Measurements from ENCODE around the gene PILRB. TPM values are rescaled to one million over a fixed set of nuclear protein-coding genes. Genes with fewer than 3 reads are reported as not detected.
A peak's percentile ranks its signal among the peaks of the same experiment; 100 is the strongest.

Gene PILRB
- total and polyA plus RNA-seq, 9 of the 15 experiments (the other 6 are each of a cell fraction or from before 2014, with no cell fraction given) = 6.2 to 94.6 (median 37.0) TPM

DNA sequence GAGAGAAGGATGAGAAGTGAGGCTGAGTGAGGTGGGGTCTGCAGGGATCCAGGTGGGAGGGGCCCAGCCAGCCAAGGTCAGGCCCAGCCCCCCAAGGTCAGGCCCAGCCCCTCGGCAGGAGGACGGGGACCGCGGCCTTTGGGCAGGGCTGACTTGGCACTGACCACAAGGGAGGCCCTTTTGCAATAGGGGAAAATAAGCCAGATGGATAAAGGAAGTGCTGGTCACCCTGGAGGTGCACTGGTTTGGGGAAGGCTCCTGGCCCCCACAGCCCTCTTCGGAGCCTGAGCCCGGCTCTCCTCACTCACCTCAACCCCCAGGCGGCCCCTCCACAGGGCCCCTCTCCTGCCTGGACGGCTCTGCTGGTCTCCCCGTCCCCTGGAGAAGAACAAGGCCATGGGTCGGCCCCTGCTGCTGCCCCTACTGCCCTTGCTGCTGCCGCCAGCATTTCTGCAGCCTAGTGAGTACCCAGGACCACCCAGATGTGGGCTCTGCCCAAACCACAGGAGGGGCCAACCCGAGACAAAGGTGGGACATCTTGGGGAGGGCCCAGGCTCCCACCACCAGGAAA lies 15.4 kb downstream of the PILRB start, which contains the start of gene PILRA (continued):
- TF ChIP-seq, protein P1, sequence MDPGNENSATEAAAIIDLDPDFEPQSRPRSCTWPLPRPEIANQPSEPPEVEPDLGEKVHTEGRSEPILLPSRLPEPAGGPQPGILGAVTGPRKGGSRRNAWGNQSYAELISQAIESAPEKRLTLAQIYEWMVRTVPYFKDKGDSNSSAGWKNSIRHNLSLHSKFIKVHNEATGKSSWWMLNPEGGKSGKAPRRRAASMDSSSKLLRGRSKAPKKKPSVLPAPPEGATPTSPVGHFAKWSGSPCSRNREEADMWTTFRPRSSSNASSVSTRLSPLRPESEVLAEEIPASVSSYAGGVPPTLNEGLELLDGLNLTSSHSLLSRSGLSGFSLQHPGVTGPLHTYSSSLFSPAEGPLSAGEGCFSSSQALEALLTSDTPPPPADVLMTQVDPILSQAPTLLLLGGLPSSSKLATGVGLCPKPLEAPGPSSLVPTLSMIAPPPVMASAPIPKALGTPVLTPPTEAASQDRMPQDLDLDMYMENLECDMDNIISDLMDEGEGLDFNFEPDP (CRISPR knock-in tag; IDR thresholded peaks at IDR 0.05) = no peak
- peak; percentile 37; the same call in 1 of the 2 replicates for TF ChIP-seq SPI1 (IDR thresholded peaks at IDR 0.05; ENCODE audit: borderline replicate concordance, low read depth, low read length)
- no peak for TF ChIP-seq ESRRB (CRISPR knock-in tag; IDR thresholded peaks at IDR 0.05; ENCODE audit: borderline replicate concordance)
- TF ChIP-seq, protein P2, sequence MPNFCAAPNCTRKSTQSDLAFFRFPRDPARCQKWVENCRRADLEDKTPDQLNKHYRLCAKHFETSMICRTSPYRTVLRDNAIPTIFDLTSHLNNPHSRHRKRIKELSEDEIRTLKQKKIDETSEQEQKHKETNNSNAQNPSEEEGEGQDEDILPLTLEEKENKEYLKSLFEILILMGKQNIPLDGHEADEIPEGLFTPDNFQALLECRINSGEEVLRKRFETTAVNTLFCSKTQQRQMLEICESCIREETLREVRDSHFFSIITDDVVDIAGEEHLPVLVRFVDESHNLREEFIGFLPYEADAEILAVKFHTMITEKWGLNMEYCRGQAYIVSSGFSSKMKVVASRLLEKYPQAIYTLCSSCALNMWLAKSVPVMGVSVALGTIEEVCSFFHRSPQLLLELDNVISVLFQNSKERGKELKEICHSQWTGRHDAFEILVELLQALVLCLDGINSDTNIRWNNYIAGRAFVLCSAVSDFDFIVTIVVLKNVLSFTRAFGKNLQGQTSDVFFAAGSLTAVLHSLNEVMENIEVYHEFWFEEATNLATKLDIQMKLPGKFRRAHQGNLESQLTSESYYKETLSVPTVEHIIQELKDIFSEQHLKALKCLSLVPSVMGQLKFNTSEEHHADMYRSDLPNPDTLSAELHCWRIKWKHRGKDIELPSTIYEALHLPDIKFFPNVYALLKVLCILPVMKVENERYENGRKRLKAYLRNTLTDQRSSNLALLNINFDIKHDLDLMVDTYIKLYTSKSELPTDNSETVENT (CRISPR knock-in tag; IDR thresholded peaks at IDR 0.05) = no peak
- TF ChIP-seq LCOR (CRISPR knock-in tag; IDR thresholded peaks at IDR 0.05) = no peak
- TF ChIP-seq ASH1L (IDR thresholded peaks at IDR 0.05; ENCODE audit: borderline replicate concordance, low read depth, partially characterized antibody) = no peak
- no peak for TF ChIP-seq HNRNPL (IDR thresholded peaks at IDR 0.05; ENCODE audit: low read depth, low read length)
- no peak for TF ChIP-seq ZNF778 (CRISPR knock-in tag; IDR thresholded peaks at IDR 0.05)
- no peak for TF ChIP-seq TGIF2 (CRISPR knock-in tag; IDR thresholded peaks at IDR 0.05)
- TF ChIP-seq, protein P3, sequence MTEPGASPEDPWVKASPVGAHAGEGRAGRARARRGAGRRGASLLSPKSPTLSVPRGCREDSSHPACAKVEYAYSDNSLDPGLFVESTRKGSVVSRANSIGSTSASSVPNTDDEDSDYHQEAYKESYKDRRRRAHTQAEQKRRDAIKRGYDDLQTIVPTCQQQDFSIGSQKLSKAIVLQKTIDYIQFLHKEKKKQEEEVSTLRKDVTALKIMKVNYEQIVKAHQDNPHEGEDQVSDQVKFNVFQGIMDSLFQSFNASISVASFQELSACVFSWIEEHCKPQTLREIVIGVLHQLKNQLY (CRISPR knock-in tag; conservative IDR thresholded peaks at IDR 0.05) = no peak
- TF ChIP-seq KLF13 (tag; IDR thresholded peaks at IDR 0.05; ENCODE audit: borderline replicate concordance, low read depth) = no peak
- TF ChIP-seq RB1 (IDR thresholded peaks at IDR 0.05; ENCODE audit: low read depth) = no peak
- TF ChIP-seq KLF1 (tag; IDR thresholded peaks at IDR 0.05) = no peak
- TF ChIP-seq EP300 (IDR thresholded peaks at IDR 0.05; ENCODE audit: low read length) = no peak
- TF ChIP-seq, protein P4, sequence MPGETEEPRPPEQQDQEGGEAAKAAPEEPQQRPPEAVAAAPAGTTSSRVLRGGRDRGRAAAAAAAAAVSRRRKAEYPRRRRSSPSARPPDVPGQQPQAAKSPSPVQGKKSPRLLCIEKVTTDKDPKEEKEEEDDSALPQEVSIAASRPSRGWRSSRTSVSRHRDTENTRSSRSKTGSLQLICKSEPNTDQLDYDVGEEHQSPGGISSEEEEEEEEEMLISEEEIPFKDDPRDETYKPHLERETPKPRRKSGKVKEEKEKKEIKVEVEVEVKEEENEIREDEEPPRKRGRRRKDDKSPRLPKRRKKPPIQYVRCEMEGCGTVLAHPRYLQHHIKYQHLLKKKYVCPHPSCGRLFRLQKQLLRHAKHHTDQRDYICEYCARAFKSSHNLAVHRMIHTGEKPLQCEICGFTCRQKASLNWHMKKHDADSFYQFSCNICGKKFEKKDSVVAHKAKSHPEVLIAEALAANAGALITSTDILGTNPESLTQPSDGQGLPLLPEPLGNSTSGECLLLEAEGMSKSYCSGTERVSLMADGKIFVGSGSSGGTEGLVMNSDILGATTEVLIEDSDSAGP (CRISPR knock-in tag; IDR thresholded peaks at IDR 0.05) = no peak
- TF ChIP-seq, protein P5, sequence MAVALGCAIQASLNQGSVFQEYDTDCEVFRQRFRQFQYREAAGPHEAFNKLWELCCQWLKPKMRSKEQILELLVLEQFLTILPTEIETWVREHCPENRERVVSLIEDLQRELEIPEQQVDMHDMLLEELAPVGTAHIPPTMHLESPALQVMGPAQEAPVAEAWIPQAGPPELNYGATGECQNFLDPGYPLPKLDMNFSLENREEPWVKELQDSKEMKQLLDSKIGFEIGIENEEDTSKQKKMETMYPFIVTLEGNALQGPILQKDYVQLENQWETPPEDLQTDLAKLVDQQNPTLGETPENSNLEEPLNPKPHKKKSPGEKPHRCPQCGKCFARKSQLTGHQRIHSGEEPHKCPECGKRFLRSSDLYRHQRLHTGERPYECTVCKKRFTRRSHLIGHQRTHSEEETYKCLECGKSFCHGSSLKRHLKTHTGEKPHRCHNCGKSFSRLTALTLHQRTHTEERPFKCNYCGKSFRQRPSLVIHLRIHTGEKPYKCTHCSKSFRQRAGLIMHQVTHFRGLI (CRISPR knock-in tag; IDR thresholded peaks at IDR 0.05) = no peak
- no peak for TF ChIP-seq CHD1 (IDR thresholded peaks at IDR 0.05; ENCODE audit: low read length)
- TF ChIP-seq HNRNPUL1 (IDR thresholded peaks at IDR 0.05; ENCODE audit: low read length) = no peak
- no peak for TF ChIP-seq ZNF696 (CRISPR knock-in tag; conservative IDR thresholded peaks at IDR 0.05)
- TF ChIP-seq KLF16 (IDR thresholded peaks at IDR 0.05) = no peak
